Panc1 (cell line): ENCODE results near the gene KLF5. TPM values are rescaled to one million over a fixed set of nuclear protein-coding genes. Genes with fewer than 3 reads are reported as not detected.
A peak's percentile ranks its signal among the peaks of the same experiment; 100 is the strongest.

ENCODE experiments used
- ATAC-seq: fragments of 200-7000 bp; cut with Tn5 transposase; 2 replicates; pipeline ENCODE4 v1.9.1; 2020; ENCODE audit warnings: mild to moderate bottlenecking, moderate library complexity
- BruUV-seq: library from RNA; stranded (reverse); fragments of 400-500 nt; replicated peaks from 2 replicates; lab custom pipeline; 2021; lab: Mats Ljungman, UMichigan
- CTCF ChIA-PET: fragments of 300-600 bp; sonication (Branson Sonifier 250); formaldehyde crosslinking; loops from one replicate; lab custom pipeline; 2022; ENCODE audit warnings: antibody characterized with exemption; lab: Charles Lee
- POLR2A ChIA-PET: fragments of 300-600 bp; sonication (Branson Sonifier 250); formaldehyde crosslinking; loops from one replicate; lab custom pipeline; 2022; ENCODE audit warnings: antibody characterized with exemption; lab: Charles Lee
- DNase-seq: peaks from one replicate; pipeline ENCODE4 v3.0.0-alpha.2; 2010; ENCODE audit warnings: low read depth, low spot score
- H3K27ac ChIP-seq: 2 replicates; pipeline ENCODE4 v1.5.1; 2011; ENCODE audit warnings: mild to moderate bottlenecking, low read length, inconsistent platforms
- H3K27me3 ChIP-seq: fragments of 200-500 bp; sonication (Bioruptor generic); 2 replicates; pipeline ENCODE4 v1.6.0; 2014; ENCODE audit warnings: low read length, inconsistent platforms; ENCODE audit not compliant: control insufficient read depth, insufficient read depth
- H3K36me3 ChIP-seq: fragments of 200-500 bp; sonication (Bioruptor generic); 2 replicates; pipeline ENCODE4 v1.5.1; 2014; ENCODE audit warnings: inconsistent platforms, mild to moderate bottlenecking, low read length, moderate library complexity; ENCODE audit not compliant: control insufficient read depth, insufficient read depth
- H3K4me1 ChIP-seq: 2 replicates; pipeline ENCODE4 v1.5.1; 2011; ENCODE audit warnings: inconsistent platforms, mild to moderate bottlenecking, low read length, moderate library complexity; ENCODE audit not compliant: control insufficient read depth, insufficient read depth
- H3K4me3 ChIP-seq, 2 experiments: 2 replicates each; pipeline ENCODE4 v1.5.1; 2011 to 2012; ENCODE audit warnings: low read depth in 2 of 2, low read length in 2 of 2, mild to moderate bottlenecking in 2 of 2, inconsistent platforms in 1 of 2, moderate library complexity in 1 of 2
- H3K9me3 ChIP-seq: fragments of 200-500 bp; sonication (Bioruptor generic); 2 replicates; pipeline ENCODE4 v1.5.1; 2014; ENCODE audit warnings: low read depth, mild to moderate bottlenecking, inconsistent platforms, low read length, moderate library complexity; ENCODE audit not compliant: control insufficient read depth, insufficient read depth
- CTCF ChIP-seq: fragments of 450-650 bp; IDR thresholded peaks from 2 replicates; pipeline ENCODE4 v1.5.1; 2017; ENCODE audit warnings: mild to moderate bottlenecking
- POLR2AphosphoS5 ChIP-seq: IDR thresholded peaks from 2 replicates; pipeline ENCODE4 v1.6.1; 2012; ENCODE audit warnings: mild to moderate bottlenecking, low read depth, low read length, moderate library complexity
- REST ChIP-seq, 2 experiments: IDR thresholded peaks; 2 replicates each; pipeline ENCODE4 v1.6.1; 2011 to 2012; ENCODE audit warnings: low read depth in 2 of 2, control low read depth in 1 of 2, low read length in 1 of 2, mild to moderate bottlenecking in 1 of 2, moderate library complexity in 1 of 2; ENCODE audit not compliant: insufficient read depth in 1 of 2
- SIN3A ChIP-seq: IDR thresholded peaks from 2 replicates; pipeline ENCODE4 v1.6.1; 2012; ENCODE audit warnings: low read depth, mild to moderate bottlenecking, low read length, moderate library complexity, borderline replicate concordance; ENCODE audit not compliant: insufficient read depth
- TCF7L2 ChIP-seq: IDR thresholded peaks from 2 replicates; pipeline ENCODE4 v1.6.1; 2011; ENCODE audit warnings: mild to moderate bottlenecking, low read depth, low read length, inconsistent platforms
- in situ Hi-C: cut with HindIII; loops from 2 replicates; pipeline ENCODE4 v1.10.0; 2016; ENCODE audit warnings: low sequenced_read_pairs, low pct_unique_long_range_greater_than_20kb
- intact Hi-C: fragments of 100-400 bp; cut with micrococcal nuclease; formaldehyde crosslinking; loops from one replicate; pipeline ENCODE4 v1.10.0; 2022; ENCODE audit not compliant: unreplicated experiment
- total RNA-seq: library from RNA; stranded (reverse); gene quantifications from one replicate; pipeline ENCODE4 v1.2.1, GENCODE V29; 2021; ENCODE audit not compliant: unreplicated experiment

Gene KLF5
- total RNA-seq, 1 experiment from 2014 or later = 1.5 TPM

GRCh38 chr13:73058432-73058735 lies 421 bp upstream of the KLF5 start:
- H3K4me3 ChIP-seq = peak overlapping the region; percentile 56 to 73
- CTCF ChIA-PET = no interaction called here
- peaks cover 2% of the 10 kb centered on the region; the same call in 1 of the 2 replicates for H3K27me3 ChIP-seq
- no peak for DNase-seq
- ATAC-seq = no peak
- peaks cover 6% of the 10 kb centered on the region for H3K4me1 ChIP-seq
- H3K9me3 ChIP-seq = no peaks in the 10 kb centered on the region
- H3K36me3 ChIP-seq = peaks cover 2% of the 10 kb centered on the region; the same call in 1 of the 2 replicates
- intact Hi-C loops (no loop called here), in situ Hi-C loops (no loop called here)
- no peak overlapping the region for H3K27ac ChIP-seq
- TF ChIP-seq CTCF = no peak
- TF ChIP-seq POLR2AphosphoS5 = no peak
- TF ChIP-seq REST (IDR thresholded peaks at IDR 0.05; ENCODE audit: insufficient read depth in 1 of 2, low read depth in 2 of 2, low read length in 1 of 2) = no peak
- TF ChIP-seq SIN3A = no peak
- no peak for TF ChIP-seq TCF7L2
- no TSS peak for BruUV-seq
- POLR2A ChIA-PET = no interaction called here

DNA sequence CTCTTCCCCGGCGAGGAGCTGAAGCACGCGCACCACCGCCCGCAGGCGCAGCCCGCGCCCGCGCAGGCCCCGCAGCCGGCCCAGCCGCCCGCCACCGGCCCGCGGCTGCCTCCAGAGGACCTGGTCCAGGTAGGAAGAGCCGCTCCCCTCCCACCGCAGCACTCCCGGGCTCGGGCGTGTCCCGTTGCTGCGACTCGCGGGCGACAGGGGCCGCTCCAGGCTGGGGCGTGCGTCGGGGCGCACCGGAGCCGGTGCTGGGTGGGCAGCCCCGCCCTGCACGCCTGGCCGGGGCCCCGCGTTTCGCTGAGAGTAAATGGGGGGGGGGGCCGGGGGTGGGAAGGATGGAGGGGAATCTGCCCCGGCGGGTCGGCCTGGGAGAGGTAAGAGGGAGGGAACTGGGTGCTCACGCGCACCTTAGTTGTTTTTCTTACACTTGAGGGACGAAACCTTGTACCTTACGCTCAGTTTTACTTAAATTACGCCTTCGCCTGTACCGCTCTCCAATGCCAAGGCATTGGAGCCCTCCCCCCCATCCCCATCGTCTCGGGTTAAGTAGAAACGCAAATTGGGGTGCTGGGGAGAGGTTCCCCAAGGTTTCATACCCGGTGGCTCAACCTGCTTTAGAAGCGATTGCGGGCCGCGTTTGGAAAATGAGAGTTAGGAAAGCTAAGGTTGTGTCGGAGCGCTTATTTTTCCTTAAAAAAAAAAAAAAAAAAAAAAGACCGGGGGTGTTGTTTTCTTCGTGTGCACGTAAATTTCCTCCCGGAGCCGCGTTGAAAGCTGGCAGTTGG lies 850 bp downstream of the KLF5 start:
- Histone ChIP-seq H3K27ac (no peak overlapping the region), H3K36me3 (peaks cover 2% of the 10 kb centered on the region; the same call in 1 of the 2 replicates), H3K4me3 (peak overlapping the region; percentile 56 to 73), H3K4me1 (peaks cover 6% of the 10 kb centered on the region), H3K27me3 (peaks cover 2% of the 10 kb centered on the region; the same call in 1 of the 2 replicates), H3K9me3 (no peaks in the 10 kb centered on the region)
- intact Hi-C loops (no loop called here), in situ Hi-C loops (no loop called here)
- ATAC-seq (peak; percentile 75), DNase-seq (no peak)
- BruUV-seq = no TSS peak
- POLR2A ChIA-PET = no interaction called here
- TF ChIP-seq POLR2AphosphoS5 = no peak
- TF ChIP-seq CTCF = peak; percentile 69
- CTCF ChIA-PET = no interaction called here
